Spleen (tissue), 7 donors: ENCODE data around the gene CLCN5.

Source experiments
- POLR2A ChIP-seq, 3 donors: fragments of 450-650 bp; IDR thresholded peaks; one replicate each; pipeline ENCODE4 v1.5.1; 2017; ENCODE audit warnings: antibody characterized with exemption in 3 of 3, mild to moderate bottlenecking in 1 of 3
- POLR2AphosphoS5 ChIP-seq, 3 donors: sonication (generic); formaldehyde crosslinking; IDR thresholded peaks; one replicate each; pipeline ENCODE4 v1.5.1; 2017; ENCODE audit warnings: antibody characterized with exemption in 3 of 3
- TF ChIP-seq, protein P1 (sequence below), 11 experiments: fragments of 200-600 bp in 7 of 11; fragments of 450-650 bp in 4 of 11; sonication (generic) in 4 of 11; IDR thresholded peaks in 8 of 11; conservative IDR thresholded peaks in 3 of 11; 1 replicate in 7 of 11; 2 replicates in 4 of 11; pipeline versions ENCODE4 v1.4.0 to v1.8.0; 2016 to 2021; ENCODE audit warnings: antibody characterized with exemption in 11 of 11, inconsistent platforms in 4 of 11, mild to moderate bottlenecking in 1 of 11
- donor health status: DM: no; HTN: no; CAD: no; lungs with moderate emphysema.
- donor health status: DM: no; HTN: no; CAD: no.
- donor health status: DM: no; HTN: no; CAD: no.

- TF ChIP-seq, protein P1, sequence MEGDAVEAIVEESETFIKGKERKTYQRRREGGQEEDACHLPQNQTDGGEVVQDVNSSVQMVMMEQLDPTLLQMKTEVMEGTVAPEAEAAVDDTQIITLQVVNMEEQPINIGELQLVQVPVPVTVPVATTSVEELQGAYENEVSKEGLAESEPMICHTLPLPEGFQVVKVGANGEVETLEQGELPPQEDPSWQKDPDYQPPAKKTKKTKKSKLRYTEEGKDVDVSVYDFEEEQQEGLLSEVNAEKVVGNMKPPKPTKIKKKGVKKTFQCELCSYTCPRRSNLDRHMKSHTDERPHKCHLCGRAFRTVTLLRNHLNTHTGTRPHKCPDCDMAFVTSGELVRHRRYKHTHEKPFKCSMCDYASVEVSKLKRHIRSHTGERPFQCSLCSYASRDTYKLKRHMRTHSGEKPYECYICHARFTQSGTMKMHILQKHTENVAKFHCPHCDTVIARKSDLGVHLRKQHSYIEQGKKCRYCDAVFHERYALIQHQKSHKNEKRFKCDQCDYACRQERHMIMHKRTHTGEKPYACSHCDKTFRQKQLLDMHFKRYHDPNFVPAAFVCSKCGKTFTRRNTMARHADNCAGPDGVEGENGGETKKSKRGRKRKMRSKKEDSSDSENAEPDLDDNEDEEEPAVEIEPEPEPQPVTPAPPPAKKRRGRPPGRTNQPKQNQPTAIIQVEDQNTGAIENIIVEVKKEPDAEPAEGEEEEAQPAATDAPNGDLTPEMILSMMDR (IDR thresholded peaks at IDR 0.05 in 8 of 11, conservative IDR thresholded peaks at IDR 0.05 in 3 of 11): no peak
- TF ChIP-seq POLR2A (IDR thresholded peaks at IDR 0.05): no peak
- TF ChIP-seq POLR2AphosphoS5 (IDR thresholded peaks at IDR 0.05): no peak
Observed at GRCh38 chrX:50067435-50068284, 145.3 kb downstream of the CLCN5 start.
